CD4-positive, alpha-beta T cell treated with Interleukin-4 for 1 hour (primary cell): ENCODE results near the gene MRPL34.

Experiments used
- DNase-seq, 2 donors: peaks; one replicate each; pipeline ENCODE4 v3.0.0-alpha.2; 2020 to 2022

Gene MRPL34

DNA sequence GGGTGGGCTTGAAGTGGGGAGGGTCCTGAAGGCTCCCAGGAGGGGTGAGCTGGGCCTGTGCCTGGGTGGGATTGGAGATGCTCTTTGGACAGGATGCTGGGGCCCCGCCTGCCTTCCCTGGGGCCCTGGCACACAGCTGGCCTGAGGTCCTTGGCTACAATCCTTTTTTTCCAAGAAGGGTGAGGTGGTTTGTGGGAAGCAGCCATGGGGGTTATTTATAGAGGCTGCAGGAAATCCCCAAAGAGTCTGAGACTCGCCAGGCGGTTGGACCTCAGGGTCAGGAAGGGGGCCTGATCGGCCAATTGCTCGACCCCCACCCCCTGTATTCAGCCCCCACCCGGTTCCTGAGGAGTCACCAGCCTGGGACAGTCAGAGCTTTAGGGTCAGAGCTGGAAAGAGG is 41.7 kb downstream of the MRPL34 start:
- DNase-seq, result no peak

DNA sequence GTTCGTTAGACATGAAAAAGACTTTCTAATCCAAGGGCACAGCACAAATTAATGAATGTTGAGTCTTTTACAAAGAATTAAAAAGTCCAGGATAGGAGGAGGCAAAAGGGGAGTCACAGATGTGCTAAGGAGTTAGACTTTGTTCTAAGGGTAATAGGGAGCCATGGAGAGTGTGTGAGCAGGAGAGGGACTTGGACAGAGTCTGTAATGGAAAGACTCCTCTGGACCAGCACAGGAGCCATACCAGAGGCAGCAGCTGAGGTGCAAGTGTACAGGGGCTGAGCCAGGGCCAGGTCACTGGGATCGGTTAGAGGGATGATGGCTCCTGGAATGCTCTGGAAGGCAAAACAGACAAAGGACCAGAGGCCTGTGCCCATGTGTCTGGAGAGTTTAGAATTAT is 42.2 kb downstream of the MRPL34 start:
- no peak for DNase-seq

DNA sequence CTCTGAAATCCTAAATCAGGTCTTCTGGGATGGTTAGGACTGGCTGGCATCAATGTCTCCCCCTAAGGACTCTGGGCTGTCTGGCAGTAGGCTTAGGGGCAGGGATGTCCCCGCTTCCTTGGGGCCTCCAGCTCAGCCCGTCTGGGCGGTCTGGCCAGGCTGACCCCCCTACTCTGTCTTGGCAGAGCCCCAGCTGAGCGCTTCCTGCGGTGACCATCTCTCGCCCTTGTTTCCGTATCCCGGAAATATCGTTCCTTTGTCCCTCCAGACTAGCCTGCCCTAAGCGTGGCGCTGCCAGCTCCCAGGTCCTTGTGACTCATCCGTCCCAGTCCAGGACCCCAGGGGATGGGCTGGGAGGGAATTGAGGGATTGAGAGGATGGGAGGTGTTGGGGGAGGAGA is 43.0 kb downstream of the MRPL34 start:
- DNase-seq, result no peak

DNA sequence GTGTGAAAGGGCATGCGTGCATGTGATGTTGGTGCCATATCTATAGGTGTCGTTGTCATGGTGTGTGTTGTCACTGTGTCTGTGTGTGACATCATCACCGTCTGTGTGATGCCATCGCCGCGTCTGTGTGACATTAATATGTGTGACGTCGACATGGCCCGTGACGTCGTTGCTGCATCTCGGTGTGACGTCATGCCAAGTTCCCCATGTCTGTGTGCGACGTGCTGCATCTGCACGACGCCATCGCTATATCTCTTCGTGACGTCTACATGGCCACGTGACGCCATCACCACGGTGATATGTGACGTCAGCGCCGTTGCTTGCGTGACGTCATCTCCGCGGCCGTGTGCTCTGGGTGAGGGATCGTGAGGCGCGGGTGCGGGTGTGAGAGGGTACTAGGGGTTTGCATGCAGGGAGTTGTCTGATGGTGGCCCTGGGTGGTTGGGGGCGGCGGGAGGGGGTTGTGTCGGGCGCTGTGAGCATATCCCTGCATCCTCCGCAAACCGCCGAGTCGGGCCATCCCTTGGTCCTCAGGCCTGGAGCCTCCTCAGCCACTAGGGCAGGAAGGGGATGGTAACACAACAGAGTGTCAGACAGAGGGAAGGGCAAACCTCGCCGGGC is 46.3 kb downstream of the MRPL34 start:
- no peak for DNase-seq

DNA sequence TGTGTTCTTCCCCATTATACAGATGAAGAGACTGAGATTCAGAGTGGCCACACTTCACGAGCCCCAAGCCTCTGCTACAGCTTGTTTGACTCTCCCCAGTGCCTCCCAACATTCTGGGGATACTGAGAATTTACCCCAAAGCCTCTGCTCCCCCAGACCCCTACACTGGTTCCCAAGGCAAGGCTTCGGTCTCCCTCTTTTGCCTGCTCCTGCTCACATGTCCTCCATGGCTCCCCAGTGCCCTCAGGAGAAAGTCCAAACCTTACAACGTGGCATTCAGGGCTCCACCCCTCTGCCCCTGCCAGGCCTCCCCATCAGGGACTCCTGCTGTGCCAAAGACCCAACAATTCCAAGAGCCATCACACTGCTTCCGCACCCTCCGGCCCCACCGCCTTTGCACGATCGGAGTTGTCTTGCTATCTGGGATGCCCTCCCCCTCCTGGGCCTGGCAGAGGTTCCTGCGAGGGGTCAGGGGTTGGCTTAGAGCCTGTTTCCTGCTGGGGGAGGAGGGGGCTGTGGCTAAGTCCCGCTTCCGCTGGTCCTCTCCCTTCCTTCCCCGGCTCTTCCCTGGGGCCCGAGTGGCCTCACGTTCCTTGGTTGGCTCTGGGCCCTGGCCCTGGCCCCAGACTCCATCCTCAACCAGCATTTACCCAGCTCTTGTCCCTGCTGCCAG is 47.1 kb downstream of the MRPL34 start:
- no peak for DNase-seq

DNA sequence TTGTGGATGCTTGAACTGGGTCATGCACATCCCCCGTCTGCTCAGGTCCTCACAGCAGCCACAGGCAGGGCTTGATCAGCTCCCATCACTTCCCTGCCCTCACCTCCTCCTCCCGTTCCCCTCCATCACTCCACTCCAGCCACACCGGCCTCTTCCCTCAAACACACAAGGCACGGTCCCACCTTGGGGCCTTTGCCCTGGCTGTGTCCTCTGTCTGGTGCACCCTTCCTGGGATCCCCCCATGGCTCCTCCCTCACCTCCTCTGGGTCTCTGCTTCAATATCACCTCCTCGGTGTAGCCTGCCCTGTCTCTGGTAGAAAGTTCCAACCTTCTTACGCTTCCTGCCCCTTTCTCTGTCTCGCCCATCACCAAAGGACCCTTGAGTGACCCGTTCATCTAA is 47.7 kb downstream of the MRPL34 start:
- DNase-seq, result no peak
